SK-N-SH treated with all-trans-retinoic acid at 6 μM for 48 hours (cell line): Measurements from ENCODE around the gene XK.

Source experiments
- BACH2 ChIP-seq: fragments of 250-450 bp; sonication (Bioruptor Pico); IDR thresholded peaks from 2 replicates; pipeline ENCODE4 v1.9.0; 2021; ENCODE audit warnings: mild to moderate bottlenecking, borderline replicate concordance
- CSDC2 ChIP-seq: fragments of 250-450 bp; sonication (Bioruptor Pico); IDR thresholded peaks from 2 replicates; pipeline ENCODE4 v1.5.0; 2020; ENCODE audit warnings: mild to moderate bottlenecking, moderate library complexity
- ESRRG ChIP-seq: fragments of 250-450 bp; sonication (Bioruptor Pico); IDR thresholded peaks from 2 replicates; pipeline ENCODE4 v1.6.1; 2021; ENCODE audit warnings: mild to moderate bottlenecking
- GLIS3 ChIP-seq: fragments of 250-450 bp; sonication (Bioruptor Pico); IDR thresholded peaks from 2 replicates; pipeline ENCODE4 v1.5.0; 2020; ENCODE audit warnings: mild to moderate bottlenecking, moderate library complexity
- ISL1 ChIP-seq: fragments of 250-450 bp; sonication (Bioruptor Pico); IDR thresholded peaks from 2 replicates; pipeline ENCODE4 v2.1.2; 2022; ENCODE audit warnings: mild to moderate bottlenecking, moderate library complexity
- PATZ1 ChIP-seq: fragments of 250-450 bp; sonication (Bioruptor Pico); IDR thresholded peaks from 2 replicates; pipeline ENCODE4 v1.8.0; 2020; ENCODE audit warnings: mild to moderate bottlenecking, moderate library complexity, borderline replicate concordance
- TOX ChIP-seq: fragments of 250-450 bp; sonication (Bioruptor Pico); IDR thresholded peaks from 2 replicates; pipeline ENCODE4 v1.8.0; 2021; ENCODE audit warnings: mild to moderate bottlenecking, moderate library complexity, borderline replicate concordance
- TSHZ2 ChIP-seq: fragments of 250-450 bp; sonication (Bioruptor Pico); IDR thresholded peaks from 2 replicates; pipeline ENCODE4 v1.5.0; 2020; ENCODE audit warnings: mild to moderate bottlenecking, moderate library complexity
- ZC3H10 ChIP-seq: fragments of 250-450 bp; sonication (Bioruptor Pico); IDR thresholded peaks from 2 replicates; pipeline ENCODE4 v1.5.1; 2021; ENCODE audit warnings: mild to moderate bottlenecking, moderate library complexity
- ZFP3 ChIP-seq: fragments of 250-450 bp; sonication (Bioruptor Pico); IDR thresholded peaks from 2 replicates; pipeline ENCODE4 v1.5.0; 2020; ENCODE audit warnings: mild to moderate bottlenecking, moderate library complexity
- ZFP30 ChIP-seq: fragments of 450-650 bp; formaldehyde crosslinking; IDR thresholded peaks from 2 replicates; pipeline ENCODE4 v1.5.0; 2022; ENCODE audit warnings: mild to moderate bottlenecking, moderate library complexity
- ZNF565 ChIP-seq: fragments of 450-650 bp; formaldehyde crosslinking; conservative IDR thresholded peaks from 2 replicates; pipeline ENCODE4 v1.5.0; 2020; ENCODE audit warnings: low read depth, mild to moderate bottlenecking, moderate library complexity
- ZNF70 ChIP-seq: fragments of 450-650 bp; formaldehyde crosslinking; IDR thresholded peaks from 2 replicates; pipeline ENCODE4 v1.5.0; 2020; ENCODE audit warnings: mild to moderate bottlenecking, moderate library complexity

- no peak for TF ChIP-seq ZFP3 (CRISPR knock-in tag)
- TF ChIP-seq CSDC2 (CRISPR knock-in tag): no peak
- TF ChIP-seq GLIS3 (CRISPR knock-in tag): no peak
- no peak for TF ChIP-seq ZC3H10 (CRISPR knock-in tag)
- no peak for TF ChIP-seq TOX (CRISPR knock-in tag)
- no peak for TF ChIP-seq ZFP30 (CRISPR knock-in tag)
- TF ChIP-seq PATZ1 (CRISPR knock-in tag): no peak
- TF ChIP-seq ZNF565: no peak
- no peak for TF ChIP-seq TSHZ2 (CRISPR knock-in tag)
- TF ChIP-seq ESRRG (CRISPR knock-in tag): no peak
- no peak for TF ChIP-seq ISL1 (CRISPR knock-in tag)
- no peak for TF ChIP-seq ZNF70 (CRISPR knock-in tag)
- TF ChIP-seq BACH2 (CRISPR knock-in tag): no peak
Measured at GRCh38 chrX:37726346-37726745, 40.8 kb downstream of the XK start.
